ENCODE results near the gene SPOCK1. TPM values are rescaled to one million over a fixed set of nuclear protein-coding genes. Genes with fewer than 3 reads are reported as not detected.

Gene SPOCK1
- total and polyA plus RNA-seq, 2 of the 4 experiments (the other 2 are of a cell fraction), result 5.0 to 20.3 TPM

- TF ChIP-seq, protein P1, sequence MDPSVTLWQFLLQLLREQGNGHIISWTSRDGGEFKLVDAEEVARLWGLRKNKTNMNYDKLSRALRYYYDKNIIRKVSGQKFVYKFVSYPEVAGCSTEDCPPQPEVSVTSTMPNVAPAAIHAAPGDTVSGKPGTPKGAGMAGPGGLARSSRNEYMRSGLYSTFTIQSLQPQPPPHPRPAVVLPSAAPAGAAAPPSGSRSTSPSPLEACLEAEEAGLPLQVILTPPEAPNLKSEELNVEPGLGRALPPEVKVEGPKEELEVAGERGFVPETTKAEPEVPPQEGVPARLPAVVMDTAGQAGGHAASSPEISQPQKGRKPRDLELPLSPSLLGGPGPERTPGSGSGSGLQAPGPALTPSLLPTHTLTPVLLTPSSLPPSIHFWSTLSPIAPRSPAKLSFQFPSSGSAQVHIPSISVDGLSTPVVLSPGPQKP (IDR thresholded peaks at IDR 0.05; ENCODE audit: borderline replicate concordance, low read depth, low read length), result no peak
- no peak for TF ChIP-seq MAZ (IDR thresholded peaks at IDR 0.05; ENCODE audit: borderline replicate concordance, low read depth, low read length)
- TF ChIP-seq CHD1 (IDR thresholded peaks at IDR 0.05; ENCODE audit: low read depth, low read length), result no peak
- TF ChIP-seq RCOR1 (IDR thresholded peaks at IDR 0.05; ENCODE audit: insufficient replicate concordance, low read length), result no peak
- no peak for TF ChIP-seq MAFK (IDR thresholded peaks at IDR 0.05; ENCODE audit: low read depth, low read length)
- TF ChIP-seq RFX5 (IDR thresholded peaks at IDR 0.05; ENCODE audit: low read depth, low read length), result no peak
- TF ChIP-seq USF2 (IDR thresholded peaks at IDR 0.05; ENCODE audit: low read depth, low read length), result no peak
- TF ChIP-seq FOS (IDR thresholded peaks at IDR 0.05; ENCODE audit: low read depth, low read length), result no peak
- no peak for TF ChIP-seq SMC3 (IDR thresholded peaks at IDR 0.05; ENCODE audit: low read depth, low read length)
- TF ChIP-seq RAD21 (IDR thresholded peaks at IDR 0.05; ENCODE audit: low read length), result no peak
- no peak for TF ChIP-seq BHLHE40 (IDR thresholded peaks at IDR 0.05; ENCODE audit: low read depth, low read length)
- TF ChIP-seq MXI1 (IDR thresholded peaks at IDR 0.05; ENCODE audit: borderline replicate concordance, low read depth, low read length), result no peak
- Histone ChIP-seq H4K20me1 (ENCODE audit: insufficient read depth, low read length) (no peaks in the 10 kb centered on the region), H4K91ac (ENCODE audit: insufficient read depth, low read depth, low read length) (no peak overlapping the region), H3K23ac (ENCODE audit: low read depth, low read length) (no peak overlapping the region), H3K4me2 (ENCODE audit: low read depth, low read length) (no peak overlapping the region), H3K4me3 (ENCODE audit: insufficient read depth, low read depth, low read length) (no peak overlapping the region), H3K9ac (ENCODE audit: low read depth, low read length) (no peak overlapping the region), H3K36me3 (ENCODE audit: control insufficient read depth, insufficient read depth, low read length) (no peaks in the 10 kb centered on the region), H3K4me1 (ENCODE audit: control insufficient read depth, insufficient read depth, low read length) (no peaks in the 10 kb centered on the region; the same call in 1 of the 2 replicates), H3K9me1 (ENCODE audit: insufficient read depth, low read length) (no peaks in the 10 kb centered on the region), H2AFZ (replicated peaks; ENCODE audit: low read length, poor library complexity) (no peak overlapping the region), H3K56ac (ENCODE audit: extremely low read depth, insufficient read depth, low read length) (no peak overlapping the region), H4K5ac (ENCODE audit: low read depth, low read length) (no peak overlapping the region), H3K14ac (replicated peaks; ENCODE audit: low read depth, low read length) (no peak overlapping the region), H2BK15ac (ENCODE audit: low read depth, low read length) (no peak overlapping the region), H3K27me3 (ENCODE audit: control insufficient read depth, insufficient read depth, low read length) (no peaks in the 10 kb centered on the region), H3K27ac (ENCODE audit: insufficient read depth, low read length) (no peak overlapping the region), H2BK20ac (ENCODE audit: low read depth, low read length) (no peak overlapping the region), H3K79me1 (ENCODE audit: low read depth in 1 of 2, low read length in 2 of 2) (no peaks in the 10 kb centered on the region), H2BK120ac (ENCODE audit: low read depth, low read length) (no peak overlapping the region), H3K4ac (ENCODE audit: low read depth, low read length) (no peak overlapping the region), H2AK9ac (replicated peaks; ENCODE audit: low read depth, low read length, poor library complexity) (no peak overlapping the region), H3K9me3 (ENCODE audit: control insufficient read depth, insufficient read depth, low read length) (no peaks in the 10 kb centered on the region), H2BK5ac (ENCODE audit: low read depth, low read length, poor library complexity, severe bottlenecking) (no peak overlapping the region), H4K8ac (ENCODE audit: low read depth in 2 of 2, low read length in 2 of 2) (no peak overlapping the region), H3K18ac (ENCODE audit: low read depth, low read length) (no peak overlapping the region), H2AK5ac (ENCODE audit: low read depth, low read length) (no peak overlapping the region)
- dilution Hi-C loops (cut with HindIII; ENCODE audit: low sequenced_read_pairs, unreplicated experiment), result no loop called here
- no TSS peak for BruUV-seq (replicated peaks)
- intact Hi-C loops (cut with micrococcal nuclease), result no loop called here
- ATAC-seq (ENCODE audit: low read depth) (no peak), DNase-seq (no peak)
- in situ Hi-C loops (cut with MboI; ENCODE audit: low sequenced_read_pairs), result no loop called here
- CTCF ChIA-PET, result no interaction called here
- no CpG with 5 or more reads among the region's 3 CpGs for WGBS, 2 experiments (ENCODE audit: extremely low coverage in 2 of 2, insufficient read length in 1 of 2)
- POLR2A ChIA-PET (ENCODE audit: unreplicated experiment), result no interaction called here
Measured at GRCh38 chr5:137264041-137264440, 235.1 kb downstream of the SPOCK1 start.

Data from IMR-90 (cell line).